ENCODE measurements around the gene CTTNBP2NL. TPM values are rescaled to one million over a fixed set of nuclear protein-coding genes. Genes with fewer than 3 reads are reported as not detected.

CTTNBP2NL gene
- total and polyA plus RNA-seq, 2 of the 4 experiments (the other 2 are of a cell fraction), result 12.4 to 22.0 TPM

DNA sequence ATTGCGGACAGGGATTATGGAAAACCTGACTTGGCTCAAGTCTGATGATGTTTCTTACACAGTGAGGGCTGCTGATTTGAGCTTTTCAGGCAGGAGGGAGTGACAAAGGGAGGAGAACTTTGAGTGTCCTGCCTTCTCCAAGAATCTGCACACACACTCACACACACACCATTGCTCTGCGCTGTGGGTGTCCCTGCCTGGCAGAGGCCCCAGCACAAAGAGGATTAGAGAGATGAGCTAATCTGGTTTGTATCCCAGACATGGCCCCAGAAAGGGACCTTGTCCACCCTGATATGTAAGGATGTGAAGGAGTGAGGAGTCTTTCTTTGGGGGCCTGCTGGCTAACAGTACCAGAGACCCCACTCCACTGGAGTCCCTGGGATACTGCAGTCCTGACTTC, 106.8 kb downstream of the CTTNBP2NL start:
- Histone ChIP-seq H2BK120ac (ENCODE audit: low read depth, low read length) (no peak overlapping the region), H3K9ac (ENCODE audit: low read depth, low read length) (no peak overlapping the region), H3K9me1 (ENCODE audit: insufficient read depth, low read length) (no peaks in the 10 kb centered on the region), H3K4ac (ENCODE audit: low read depth, low read length) (no peak overlapping the region), H3K9me3 (ENCODE audit: control insufficient read depth, insufficient read depth, low read length) (no peaks in the 10 kb centered on the region), H3K18ac (ENCODE audit: low read depth, low read length) (no peak overlapping the region), H3K36me3 (ENCODE audit: control insufficient read depth, insufficient read depth, low read length) (no peaks in the 10 kb centered on the region), H3K23ac (ENCODE audit: low read depth, low read length) (no peak overlapping the region), H4K91ac (ENCODE audit: insufficient read depth, low read depth, low read length) (no peak overlapping the region), H4K20me1 (ENCODE audit: insufficient read depth, low read length) (no peaks in the 10 kb centered on the region), H4K8ac (ENCODE audit: low read depth in 2 of 2, low read length in 2 of 2) (no peak overlapping the region), H3K4me2 (ENCODE audit: low read depth, low read length) (no peak overlapping the region), H3K27me3 (ENCODE audit: control insufficient read depth, insufficient read depth, low read length) (peaks cover 30% of the 10 kb centered on the region), H3K14ac (replicated peaks; ENCODE audit: low read depth, low read length) (no peak overlapping the region), H3K4me1 (ENCODE audit: control insufficient read depth, insufficient read depth, low read length) (peaks cover 8% of the 10 kb centered on the region; the same call in 1 of the 2 replicates), H2AK5ac (ENCODE audit: low read depth, low read length) (peak overlapping the region; percentile 40; the same call in 1 of the 2 replicates), H2BK20ac (ENCODE audit: low read depth, low read length) (no peak overlapping the region), H3K56ac (ENCODE audit: extremely low read depth, insufficient read depth, low read length) (no peak overlapping the region), H3K27ac (ENCODE audit: insufficient read depth, low read length) (no peak overlapping the region), H2AFZ (replicated peaks; ENCODE audit: low read length, poor library complexity) (no peak overlapping the region), H3K79me1 (ENCODE audit: low read depth in 1 of 2, low read length in 2 of 2) (no peaks in the 10 kb centered on the region), H3K4me3 (ENCODE audit: insufficient read depth, low read depth, low read length) (no peak overlapping the region), H4K5ac (ENCODE audit: low read depth, low read length) (no peak overlapping the region), H2BK15ac (ENCODE audit: low read depth, low read length) (no peak overlapping the region), H2BK5ac (ENCODE audit: low read depth, low read length, poor library complexity, severe bottlenecking) (no peak overlapping the region), H2AK9ac (replicated peaks; ENCODE audit: low read depth, low read length, poor library complexity) (no peak overlapping the region)
- no peak for DNase-seq
- no CpG with 5 or more reads among the region's 2 CpGs for WGBS, 2 experiments (ENCODE audit: extremely low coverage in 2 of 2, insufficient read length in 1 of 2)
- ATAC-seq (ENCODE audit: low read depth), result no peak
- no peak for TF ChIP-seq SMC3 (IDR thresholded peaks at IDR 0.05; ENCODE audit: low read depth, low read length)
- no peak for TF ChIP-seq POLR2A (IDR thresholded peaks at IDR 0.05; ENCODE audit: low read depth, low read length)
- no peak for TF ChIP-seq MAZ (IDR thresholded peaks at IDR 0.05; ENCODE audit: borderline replicate concordance, low read depth, low read length)
- TF ChIP-seq MAFK (IDR thresholded peaks at IDR 0.05; ENCODE audit: low read depth, low read length), result no peak
- TF ChIP-seq CEBPB (IDR thresholded peaks at IDR 0.05; ENCODE audit: low read depth, low read length), result no peak
- TF ChIP-seq CTCF (conservative IDR thresholded peaks at IDR 0.05; ENCODE audit: low read depth, low read length), result no peak
- no peak for TF ChIP-seq MXI1 (IDR thresholded peaks at IDR 0.05; ENCODE audit: borderline replicate concordance, low read depth, low read length)
- TF ChIP-seq, protein P1, sequence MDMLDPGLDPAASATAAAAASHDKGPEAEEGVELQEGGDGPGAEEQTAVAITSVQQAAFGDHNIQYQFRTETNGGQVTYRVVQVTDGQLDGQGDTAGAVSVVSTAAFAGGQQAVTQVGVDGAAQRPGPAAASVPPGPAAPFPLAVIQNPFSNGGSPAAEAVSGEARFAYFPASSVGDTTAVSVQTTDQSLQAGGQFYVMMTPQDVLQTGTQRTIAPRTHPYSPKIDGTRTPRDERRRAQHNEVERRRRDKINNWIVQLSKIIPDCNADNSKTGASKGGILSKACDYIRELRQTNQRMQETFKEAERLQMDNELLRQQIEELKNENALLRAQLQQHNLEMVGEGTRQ (IDR thresholded peaks at IDR 0.05; ENCODE audit: low read depth, low read length), result no peak
- no peak for TF ChIP-seq RFX5 (IDR thresholded peaks at IDR 0.05; ENCODE audit: low read depth, low read length)
- no peak for TF ChIP-seq RAD21 (IDR thresholded peaks at IDR 0.05; ENCODE audit: low read length)
- TF ChIP-seq FOS (IDR thresholded peaks at IDR 0.05; ENCODE audit: low read depth, low read length), result no peak
- no peak for TF ChIP-seq NFE2L2 (IDR thresholded peaks at IDR 0.05; ENCODE audit: low read depth, low read length)
- no peak for TF ChIP-seq BHLHE40 (IDR thresholded peaks at IDR 0.05; ENCODE audit: low read depth, low read length)
- TF ChIP-seq CHD1 (IDR thresholded peaks at IDR 0.05; ENCODE audit: low read depth, low read length), result no peak
- no peak for TF ChIP-seq RCOR1 (IDR thresholded peaks at IDR 0.05; ENCODE audit: insufficient replicate concordance, low read length)
- no peak for TF ChIP-seq ELK1 (IDR thresholded peaks at IDR 0.05; ENCODE audit: borderline replicate concordance, low read depth, low read length)
- intact Hi-C loops (cut with micrococcal nuclease), result loop anchor here (1.0 to 2.0 kb wide), 2 partner anchors 42 to 111 kb away; no protein-coding TSS in a partner anchor
- dilution Hi-C loops (cut with HindIII; ENCODE audit: low sequenced_read_pairs, unreplicated experiment), result no loop called here
- in situ Hi-C loops (cut with MboI; ENCODE audit: low sequenced_read_pairs), result loop anchor here (5.0 to 10.0 kb wide), 2 partner anchors 114 to 202 kb away; partner anchors contain the start of genes CAPZA1, RHOC and ST7L
- ChIA-PET CTCF (interaction anchor here (0.8 to 2.4 kb wide), 9 partner anchors 12 to 172 kb away, joined by 3 to 18 read pairs (median 4); partner anchors contain the start of gene MOV10), POLR2A (ENCODE audit: unreplicated experiment) (interaction anchor here (1.1 kb wide), 1 partner anchor 9 kb away, joined by 3 read pairs; no protein-coding TSS in a partner anchor)
- BruUV-seq (replicated peaks), result no TSS peak
